Fibroblast of lung (primary cell): Measurements from ENCODE around the gene INPP5K.

ENCODE experiments used
- CTCF ChIP-seq, 2 donors: IDR thresholded peaks in 1 of 2; conservative IDR thresholded peaks in 1 of 2; 1 replicate in 1 of 2; 2 replicates in 1 of 2; pipeline ENCODE4 v1.5.1; 2011 to 2012; ENCODE audit warnings: low read length in 2 of 2, control low read depth in 1 of 2, inconsistent platforms in 1 of 2, low read depth in 1 of 2, mild to moderate bottlenecking in 1 of 2
- EZH2 ChIP-seq: IDR thresholded peaks from 2 replicates; pipeline ENCODE4 v1.5.1; 2012; ENCODE audit warnings: low read length, control low read depth, mild to moderate bottlenecking; ENCODE audit errors: missing control alignments

GRCh38 chr17:1462164-1463112 is 54.0 kb downstream of the INPP5K start:
- TF ChIP-seq CTCF (conservative IDR thresholded peaks at IDR 0.05 in 1 of 2, IDR thresholded peaks at IDR 0.05 in 1 of 2; ENCODE audit: low read depth in 1 of 2, low read length in 2 of 2) (no peak), EZH2 (no peak)
